Liver (tissue), 3 donors: ENCODE results near the gene BEST3.

ENCODE experiments used
- EGR1 ChIP-seq, 2 donors: IDR thresholded peaks; 2 replicates each; pipeline ENCODE4 v1.6.1; 2016 to 2018; ENCODE audit warnings: antibody characterized with exemption in 2 of 2, low read depth in 2 of 2
- FOXA1 ChIP-seq: IDR thresholded peaks from 2 replicates; pipeline ENCODE4 v1.6.1; 2016; ENCODE audit warnings: antibody characterized with exemption
- NR2F2 ChIP-seq: IDR thresholded peaks from 2 replicates; pipeline ENCODE4 v1.6.1; 2016; ENCODE audit warnings: antibody characterized with exemption
- TAF1 ChIP-seq: conservative IDR thresholded peaks from 2 replicates; pipeline ENCODE4 v1.6.1; 2016; ENCODE audit warnings: antibody characterized with exemption, mild to moderate bottlenecking
- TF ChIP-seq, protein P1 (sequence below): IDR thresholded peaks from 2 replicates; pipeline ENCODE4 v1.6.1; 2016; ENCODE audit warnings: antibody characterized with exemption, mild to moderate bottlenecking
- TF ChIP-seq, protein P2 (sequence below): IDR thresholded peaks from 2 replicates; pipeline ENCODE4 v1.6.1; 2016; ENCODE audit warnings: antibody characterized with exemption
- TF ChIP-seq, protein P3 (sequence below): fragments of 150-350 bp; IDR thresholded peaks from 2 replicates; pipeline ENCODE4 v1.5.1; 2017; ENCODE audit warnings: improper control_type of control experiment, low read depth, low read length; ENCODE audit not compliant: missing input control
- donor health status: healthy.
- donor health status: healthy.

DNA sequence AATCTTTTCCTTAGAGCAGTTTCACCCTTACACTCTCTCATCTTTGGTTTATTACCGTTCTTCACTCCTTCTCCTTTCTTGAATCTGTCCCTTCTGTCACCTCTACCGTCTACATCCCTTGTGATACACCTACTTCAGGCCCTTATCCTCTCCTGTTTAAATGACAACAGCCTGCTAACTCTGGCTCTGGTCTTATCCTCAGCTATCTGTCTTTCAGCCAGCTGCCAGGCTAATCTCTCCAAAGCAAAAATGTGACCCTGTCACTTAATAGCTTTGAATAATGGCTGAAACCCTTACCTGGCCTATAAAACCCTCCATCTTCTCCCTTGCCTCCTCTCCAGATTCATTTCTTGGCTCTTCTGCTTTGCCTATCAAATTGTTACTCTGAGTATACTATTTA lies 32.3 kb downstream of the BEST3 start:
- TF ChIP-seq TAF1 (no peak), EGR1 (IDR thresholded peaks at IDR 0.05; ENCODE audit: low read depth in 2 of 2) (no peak), NR2F2 (no peak), FOXA1 (no peak)
- TF ChIP-seq, protein P1, sequence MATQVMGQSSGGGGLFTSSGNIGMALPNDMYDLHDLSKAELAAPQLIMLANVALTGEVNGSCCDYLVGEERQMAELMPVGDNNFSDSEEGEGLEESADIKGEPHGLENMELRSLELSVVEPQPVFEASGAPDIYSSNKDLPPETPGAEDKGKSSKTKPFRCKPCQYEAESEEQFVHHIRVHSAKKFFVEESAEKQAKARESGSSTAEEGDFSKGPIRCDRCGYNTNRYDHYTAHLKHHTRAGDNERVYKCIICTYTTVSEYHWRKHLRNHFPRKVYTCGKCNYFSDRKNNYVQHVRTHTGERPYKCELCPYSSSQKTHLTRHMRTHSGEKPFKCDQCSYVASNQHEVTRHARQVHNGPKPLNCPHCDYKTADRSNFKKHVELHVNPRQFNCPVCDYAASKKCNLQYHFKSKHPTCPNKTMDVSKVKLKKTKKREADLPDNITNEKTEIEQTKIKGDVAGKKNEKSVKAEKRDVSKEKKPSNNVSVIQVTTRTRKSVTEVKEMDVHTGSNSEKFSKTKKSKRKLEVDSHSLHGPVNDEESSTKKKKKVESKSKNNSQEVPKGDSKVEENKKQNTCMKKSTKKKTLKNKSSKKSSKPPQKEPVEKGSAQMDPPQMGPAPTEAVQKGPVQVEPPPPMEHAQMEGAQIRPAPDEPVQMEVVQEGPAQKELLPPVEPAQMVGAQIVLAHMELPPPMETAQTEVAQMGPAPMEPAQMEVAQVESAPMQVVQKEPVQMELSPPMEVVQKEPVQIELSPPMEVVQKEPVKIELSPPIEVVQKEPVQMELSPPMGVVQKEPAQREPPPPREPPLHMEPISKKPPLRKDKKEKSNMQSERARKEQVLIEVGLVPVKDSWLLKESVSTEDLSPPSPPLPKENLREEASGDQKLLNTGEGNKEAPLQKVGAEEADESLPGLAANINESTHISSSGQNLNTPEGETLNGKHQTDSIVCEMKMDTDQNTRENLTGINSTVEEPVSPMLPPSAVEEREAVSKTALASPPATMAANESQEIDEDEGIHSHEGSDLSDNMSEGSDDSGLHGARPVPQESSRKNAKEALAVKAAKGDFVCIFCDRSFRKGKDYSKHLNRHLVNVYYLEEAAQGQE = no peak
- TF ChIP-seq, protein P2, sequence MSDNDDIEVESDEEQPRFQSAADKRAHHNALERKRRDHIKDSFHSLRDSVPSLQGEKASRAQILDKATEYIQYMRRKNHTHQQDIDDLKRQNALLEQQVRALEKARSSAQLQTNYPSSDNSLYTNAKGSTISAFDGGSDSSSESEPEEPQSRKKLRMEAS = no peak
- TF ChIP-seq, protein P3, sequence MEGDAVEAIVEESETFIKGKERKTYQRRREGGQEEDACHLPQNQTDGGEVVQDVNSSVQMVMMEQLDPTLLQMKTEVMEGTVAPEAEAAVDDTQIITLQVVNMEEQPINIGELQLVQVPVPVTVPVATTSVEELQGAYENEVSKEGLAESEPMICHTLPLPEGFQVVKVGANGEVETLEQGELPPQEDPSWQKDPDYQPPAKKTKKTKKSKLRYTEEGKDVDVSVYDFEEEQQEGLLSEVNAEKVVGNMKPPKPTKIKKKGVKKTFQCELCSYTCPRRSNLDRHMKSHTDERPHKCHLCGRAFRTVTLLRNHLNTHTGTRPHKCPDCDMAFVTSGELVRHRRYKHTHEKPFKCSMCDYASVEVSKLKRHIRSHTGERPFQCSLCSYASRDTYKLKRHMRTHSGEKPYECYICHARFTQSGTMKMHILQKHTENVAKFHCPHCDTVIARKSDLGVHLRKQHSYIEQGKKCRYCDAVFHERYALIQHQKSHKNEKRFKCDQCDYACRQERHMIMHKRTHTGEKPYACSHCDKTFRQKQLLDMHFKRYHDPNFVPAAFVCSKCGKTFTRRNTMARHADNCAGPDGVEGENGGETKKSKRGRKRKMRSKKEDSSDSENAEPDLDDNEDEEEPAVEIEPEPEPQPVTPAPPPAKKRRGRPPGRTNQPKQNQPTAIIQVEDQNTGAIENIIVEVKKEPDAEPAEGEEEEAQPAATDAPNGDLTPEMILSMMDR = no peak
